CD14-positive monocyte (primary cell): Measurements from ENCODE around the gene LIPG. TPM values are rescaled to one million over a fixed set of nuclear protein-coding genes. Genes with fewer than 3 reads are reported as not detected.

Experiments
- DNase-seq, 3 donors: peaks; one replicate each; pipeline ENCODE4 v3.0.0-alpha.2; 2011 to 2022
- H2AFZ ChIP-seq: 2 replicates; pipeline ENCODE4 v1.6.0; 2012; ENCODE audit warnings: mild to moderate bottlenecking, low read depth, low read length, inconsistent platforms; ENCODE audit not compliant: insufficient read depth, poor library complexity, severe bottlenecking
- H3K27ac ChIP-seq, 2 donors: 1 replicate in 1 of 2; 2 replicates in 1 of 2; pipeline ENCODE4 v1.5.1; 2012 to 2013; ENCODE audit warnings: low read length in 2 of 2, control low read depth in 1 of 2, inconsistent platforms in 1 of 2, low read depth in 1 of 2, mild to moderate bottlenecking in 1 of 2
- H3K27me3 ChIP-seq, 2 donors: one replicate each; pipeline versions ENCODE4 v1.6.0 to v1.6.1; 2011 to 2013; ENCODE audit warnings: low read length in 2 of 2; ENCODE audit not compliant: control insufficient read depth in 2 of 2, insufficient read depth in 2 of 2
- H3K36me3 ChIP-seq, 2 donors: replicated peaks in 1 of 2; 1 replicate in 1 of 2; 2 replicates in 1 of 2; pipeline versions ENCODE4 v1.5.1 to v1.6.1; 2012 to 2013; ENCODE audit warnings: low read length in 2 of 2, control low read depth in 1 of 2, inconsistent platforms in 1 of 2, mild to moderate bottlenecking in 1 of 2; ENCODE audit not compliant: insufficient read depth in 2 of 2, control insufficient read depth in 1 of 2
- H3K4me1 ChIP-seq, 2 donors: 1 replicate in 1 of 2; 2 replicates in 1 of 2; pipeline versions ENCODE4 v1.5.1 to v1.6.1; 2012 to 2013; ENCODE audit warnings: low read length in 2 of 2, control low read depth in 1 of 2, inconsistent platforms in 1 of 2, mild to moderate bottlenecking in 1 of 2, moderate library complexity in 1 of 2; ENCODE audit not compliant: insufficient read depth in 2 of 2, control insufficient read depth in 1 of 2
- H3K4me2 ChIP-seq: replicated peaks from 2 replicates; pipeline ENCODE3; 2012; ENCODE audit warnings: low read length, moderate library complexity, mild to moderate bottlenecking; ENCODE audit not compliant: poor library complexity, severe bottlenecking; ENCODE audit errors: extremely low read depth
- H3K4me3 ChIP-seq, 3 experiments: fragments of 200-600 bp in 1 of 3; sonication (generic) in 1 of 3; replicated peaks in 1 of 3; 1 replicate in 2 of 3; 2 replicates in 1 of 3; pipeline ENCODE4 v1.5.1; 2011 to 2013; ENCODE audit warnings: low read length in 3 of 3, mild to moderate bottlenecking in 3 of 3, control low read depth in 2 of 3, low read depth in 2 of 3, inconsistent platforms in 1 of 3, moderate library complexity in 1 of 3
- H3K79me2 ChIP-seq: 2 replicates; pipeline ENCODE4 v1.6.0; 2012; ENCODE audit warnings: mild to moderate bottlenecking, control low read depth, inconsistent platforms, low read length, moderate library complexity; ENCODE audit not compliant: insufficient read depth
- H3K9ac ChIP-seq: 2 replicates; pipeline ENCODE4 v1.6.0; 2017; ENCODE audit warnings: low read length, mild to moderate bottlenecking; ENCODE audit not compliant: insufficient read depth, poor library complexity, severe bottlenecking
- H3K9me3 ChIP-seq, 2 donors: replicated peaks in 1 of 2; 1 replicate in 1 of 2; 2 replicates in 1 of 2; pipeline versions ENCODE4 v1.5.1 to v1.6.1; 2012 to 2013; ENCODE audit warnings: low read length in 2 of 2, control low read depth in 1 of 2; ENCODE audit not compliant: control insufficient read depth in 1 of 2, insufficient read depth in 1 of 2
- H4K20me1 ChIP-seq: 2 replicates; pipeline ENCODE4 v1.6.0; 2012; ENCODE audit warnings: mild to moderate bottlenecking, low read length, control low read depth, moderate library complexity; ENCODE audit not compliant: insufficient read depth
- H3K27ac Mint-ChIP-seq, 7 donors: one replicate each; pipeline ENCODE4 v1.8.0; 2020; ENCODE audit warnings: mild to moderate bottlenecking in 7 of 7, mixed read lengths in 7 of 7, moderate library complexity in 6 of 7, inconsistent platforms in 2 of 7
- H3K27me3 Mint-ChIP-seq, 3 donors: one replicate each; pipeline ENCODE4 v1.8.0; 2021 to 2022; ENCODE audit warnings: low read depth in 3 of 3, mild to moderate bottlenecking in 3 of 3, mixed read lengths in 3 of 3, moderate library complexity in 3 of 3, inconsistent platforms in 1 of 3
- H3K36me3 Mint-ChIP-seq, 2 donors: one replicate each; pipeline ENCODE4 v1.8.0; 2020; ENCODE audit warnings: mixed read lengths in 2 of 2, inconsistent platforms in 1 of 2, mild to moderate bottlenecking in 1 of 2
- H3K4me1 Mint-ChIP-seq: one replicate; pipeline ENCODE4 v1.8.0; 2020; ENCODE audit warnings: mild to moderate bottlenecking, mixed read lengths
- H3K4me3 Mint-ChIP-seq, 2 donors: one replicate each; pipeline ENCODE4 v1.8.0; 2020; ENCODE audit warnings: mild to moderate bottlenecking in 2 of 2, mixed read lengths in 2 of 2, moderate library complexity in 1 of 2
- H3K9me3 Mint-ChIP-seq, 7 donors: one replicate each; pipeline ENCODE4 v1.8.0; 2020 to 2022; ENCODE audit warnings: mixed read lengths in 7 of 7, mild to moderate bottlenecking in 6 of 7, moderate library complexity in 6 of 7, inconsistent platforms in 2 of 7
- WGBS: methylation state at CpG from one replicate; pipeline ENCODE4 v1.1.5; 2013; ENCODE audit warnings: missing lambda C conversion rate; ENCODE audit not compliant: insufficient coverage; 5-methylcytosine and 5-hydroxymethylcytosine counted together
- intact Hi-C, 2 donors: fragments of 100-400 bp; cut with micrococcal nuclease; formaldehyde crosslinking; loops; one replicate each; pipeline versions ENCODE4 v1.15.0 to v1.15.1; 2023
- polyA plus RNA-seq, 3 donors: library from polyadenylated mRNA; depleted of rRNA in 1 of 3; unstranded in 2 of 3; stranded (reverse) in 1 of 3; fragments of 300-500 nt in 2 of 3; fragments of >200 nt in 1 of 3; fragmentation: Illumina TruSeq in 2 of 3; gene quantifications; 1 replicate in 2 of 3; 2 replicates in 1 of 3; pipeline ENCODE4 v1.2.3, GENCODE V29; 2012 to 2021
- TF ChIP-seq, protein P1 (sequence below): fragments of 200-600 bp; IDR thresholded peaks from one replicate; pipeline ENCODE4 v1.8.0; 2022; ENCODE audit warnings: antibody characterized with exemption, mild to moderate bottlenecking

Gene LIPG
- polyA plus RNA-seq, 3 donors, result not detected

GRCh38 chr18:49611316-49611715, 49.5 kb downstream of the LIPG start:
- no peak overlapping the region for H3K4me2 ChIP-seq
- H3K4me1 ChIP-seq, result no peaks in the 10 kb centered on the region
- intact Hi-C loops, result no loop called here
- H3K36me3 ChIP-seq, result no peaks in the 10 kb centered on the region
- no peak overlapping the region for H3K27ac ChIP-seq
- no peaks in the 10 kb centered on the region for H3K4me1 Mint-ChIP-seq
- no peaks in the 10 kb centered on the region for H3K36me3 Mint-ChIP-seq
- no peaks in the 10 kb centered on the region for H3K9me3 ChIP-seq
- H3K4me3 ChIP-seq, result no peak overlapping the region
- no peak for DNase-seq
- H3K27ac Mint-ChIP-seq, result no peak overlapping the region
- H4K20me1 ChIP-seq, result no peaks in the 10 kb centered on the region
- TF ChIP-seq, protein P1, sequence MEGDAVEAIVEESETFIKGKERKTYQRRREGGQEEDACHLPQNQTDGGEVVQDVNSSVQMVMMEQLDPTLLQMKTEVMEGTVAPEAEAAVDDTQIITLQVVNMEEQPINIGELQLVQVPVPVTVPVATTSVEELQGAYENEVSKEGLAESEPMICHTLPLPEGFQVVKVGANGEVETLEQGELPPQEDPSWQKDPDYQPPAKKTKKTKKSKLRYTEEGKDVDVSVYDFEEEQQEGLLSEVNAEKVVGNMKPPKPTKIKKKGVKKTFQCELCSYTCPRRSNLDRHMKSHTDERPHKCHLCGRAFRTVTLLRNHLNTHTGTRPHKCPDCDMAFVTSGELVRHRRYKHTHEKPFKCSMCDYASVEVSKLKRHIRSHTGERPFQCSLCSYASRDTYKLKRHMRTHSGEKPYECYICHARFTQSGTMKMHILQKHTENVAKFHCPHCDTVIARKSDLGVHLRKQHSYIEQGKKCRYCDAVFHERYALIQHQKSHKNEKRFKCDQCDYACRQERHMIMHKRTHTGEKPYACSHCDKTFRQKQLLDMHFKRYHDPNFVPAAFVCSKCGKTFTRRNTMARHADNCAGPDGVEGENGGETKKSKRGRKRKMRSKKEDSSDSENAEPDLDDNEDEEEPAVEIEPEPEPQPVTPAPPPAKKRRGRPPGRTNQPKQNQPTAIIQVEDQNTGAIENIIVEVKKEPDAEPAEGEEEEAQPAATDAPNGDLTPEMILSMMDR, result no peak
- 100% methylated on average over 1 of the region's 3 CpGs for WGBS
- no peak overlapping the region for H2AFZ ChIP-seq
- no peak overlapping the region for H3K9ac ChIP-seq
- peaks cover 0 to 2% (median 0%) of the 10 kb centered on the region in 7 donors for H3K9me3 Mint-ChIP-seq
- H3K27me3 Mint-ChIP-seq, result peaks cover 2 to 14% (median 10%) of the 10 kb centered on the region in 3 donors
- H3K27me3 ChIP-seq, result no peaks in the 10 kb centered on the region
- H3K4me3 Mint-ChIP-seq, result no peak overlapping the region
- no peaks in the 10 kb centered on the region for H3K79me2 ChIP-seq

- Mint-ChIP-seq H3K27me3 (peaks cover 2 to 14% (median 10%) of the 10 kb centered on the region in 3 donors), H3K4me3 (no peak overlapping the region), H3K27ac (peak overlapping the region in 1 of 7 donors; percentile 74), H3K4me1 (no peaks in the 10 kb centered on the region), H3K36me3 (no peaks in the 10 kb centered on the region), H3K9me3 (peaks cover 0 to 2% (median 0%) of the 10 kb centered on the region in 7 donors)
- Histone ChIP-seq H3K9ac (no peak overlapping the region), H3K4me3 (no peak overlapping the region), H3K4me1 (no peaks in the 10 kb centered on the region), H4K20me1 (no peaks in the 10 kb centered on the region), H3K27me3 (no peaks in the 10 kb centered on the region), H3K79me2 (no peaks in the 10 kb centered on the region), H3K9me3 (no peaks in the 10 kb centered on the region), H3K27ac (no peak overlapping the region), H3K36me3 (no peaks in the 10 kb centered on the region), H2AFZ (no peak overlapping the region), H3K4me2 (no peak overlapping the region)
- WGBS, result 79% methylated on average over 8 of the region's 11 CpGs
- intact Hi-C loops, result no loop called here
- DNase-seq, result no peak
- TF ChIP-seq, protein P1, result no peak
Observed at GRCh38 chr18:49612515-49613033, 50.7 kb downstream of the LIPG start.
